Neuron (in vitro differentiated cells): ENCODE measurements around the gene LTBP3.
A peak's percentile ranks its signal among the peaks of the same experiment; 100 is the strongest.
"Not testable (repeated sequence)": the region's sequence is repeated elsewhere in the genome, so short reads cannot be mapped to it uniquely, and the experiment has no call there.

Source experiments
- H2AFZ ChIP-seq: one replicate; pipeline ENCODE4 v1.6.1; 2013; ENCODE audit warnings: low read depth, mild to moderate bottlenecking, inconsistent platforms, low read length, moderate library complexity
- H3K27me3 ChIP-seq: one replicate; pipeline ENCODE4 v1.6.1; 2013; ENCODE audit warnings: low read length; ENCODE audit not compliant: insufficient read depth
- H3K36me3 ChIP-seq: one replicate; pipeline ENCODE4 v1.6.1; 2013; ENCODE audit warnings: low read length; ENCODE audit not compliant: insufficient read depth
- H3K4me1 ChIP-seq: one replicate; pipeline ENCODE4 v1.6.1; 2013; ENCODE audit warnings: low read length; ENCODE audit not compliant: insufficient read depth
- H3K4me3 ChIP-seq: 2 replicates; pipeline ENCODE4 v1.5.1; 2013; ENCODE audit warnings: mild to moderate bottlenecking, low read length, moderate library complexity
- H3K9me3 ChIP-seq: one replicate; pipeline ENCODE4 v1.6.1; 2013; ENCODE audit warnings: low read length

LTBP3 gene

DNA sequence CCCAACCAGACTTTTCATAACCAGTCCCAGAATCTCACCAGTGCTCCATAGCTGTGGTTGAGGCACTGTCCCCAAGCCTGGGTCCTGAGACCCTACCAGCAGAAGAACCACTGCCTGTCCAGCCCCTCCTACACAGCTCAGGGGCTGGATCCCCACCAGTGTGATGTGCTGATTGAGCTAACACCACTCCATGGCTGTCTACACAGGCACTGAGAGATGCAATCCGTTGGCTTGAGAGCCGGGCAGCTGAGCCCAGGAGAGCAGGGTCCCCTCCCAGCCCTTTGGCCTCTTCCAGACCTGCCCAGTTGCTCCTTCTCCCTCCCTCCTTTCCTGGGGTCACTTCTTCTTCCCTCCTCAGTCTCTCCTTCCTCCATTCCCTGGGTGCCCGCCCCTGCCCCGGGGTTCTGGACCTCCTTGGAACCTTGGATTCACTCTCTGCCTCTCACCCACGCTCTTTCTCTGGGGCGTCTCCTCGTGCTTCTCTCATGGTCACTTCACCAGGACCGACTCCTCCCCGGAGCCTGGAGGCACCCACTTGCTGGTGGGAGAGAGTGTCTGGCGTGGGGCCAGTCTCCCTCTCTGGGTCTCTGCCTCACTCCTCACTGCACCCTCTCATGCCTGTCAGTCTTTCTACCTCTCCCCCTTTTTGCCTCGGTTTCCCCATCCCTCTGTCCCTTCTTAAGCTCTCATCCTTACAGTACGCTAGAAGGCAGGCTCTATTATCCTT is 34.0 kb downstream of the LTBP3 start:
- Histone ChIP-seq H3K27me3 (no peaks in the 10 kb centered on the region), H2AFZ (no peak overlapping the region), H3K9me3 (no peaks in the 10 kb centered on the region), H3K4me3 (peak overlapping the region; percentile 47), H3K36me3 (peaks cover 12% of the 10 kb centered on the region), H3K4me1 (peaks cover 25% of the 10 kb centered on the region)

- peaks cover 12% of the 10 kb centered on the region for H3K36me3 ChIP-seq
- H2AFZ ChIP-seq, H3K27me3 ChIP-seq, H3K9me3 ChIP-seq, H3K4me3 ChIP-seq: not testable (repeated sequence)
- peaks cover 22% of the 10 kb centered on the region for H3K4me1 ChIP-seq
Observed at GRCh38 chr11:65523631-65523968, 34.6 kb downstream of the LTBP3 start.

GRCh38 chr11:65522718-65523630 is 35.2 kb downstream of the LTBP3 start:
- H3K27me3 ChIP-seq, H2AFZ ChIP-seq, H3K4me3 ChIP-seq, H3K9me3 ChIP-seq: not testable (repeated sequence)
- Histone ChIP-seq H3K36me3 (peaks cover 12% of the 10 kb centered on the region), H3K4me1 (peaks cover 21% of the 10 kb centered on the region)

DNA sequence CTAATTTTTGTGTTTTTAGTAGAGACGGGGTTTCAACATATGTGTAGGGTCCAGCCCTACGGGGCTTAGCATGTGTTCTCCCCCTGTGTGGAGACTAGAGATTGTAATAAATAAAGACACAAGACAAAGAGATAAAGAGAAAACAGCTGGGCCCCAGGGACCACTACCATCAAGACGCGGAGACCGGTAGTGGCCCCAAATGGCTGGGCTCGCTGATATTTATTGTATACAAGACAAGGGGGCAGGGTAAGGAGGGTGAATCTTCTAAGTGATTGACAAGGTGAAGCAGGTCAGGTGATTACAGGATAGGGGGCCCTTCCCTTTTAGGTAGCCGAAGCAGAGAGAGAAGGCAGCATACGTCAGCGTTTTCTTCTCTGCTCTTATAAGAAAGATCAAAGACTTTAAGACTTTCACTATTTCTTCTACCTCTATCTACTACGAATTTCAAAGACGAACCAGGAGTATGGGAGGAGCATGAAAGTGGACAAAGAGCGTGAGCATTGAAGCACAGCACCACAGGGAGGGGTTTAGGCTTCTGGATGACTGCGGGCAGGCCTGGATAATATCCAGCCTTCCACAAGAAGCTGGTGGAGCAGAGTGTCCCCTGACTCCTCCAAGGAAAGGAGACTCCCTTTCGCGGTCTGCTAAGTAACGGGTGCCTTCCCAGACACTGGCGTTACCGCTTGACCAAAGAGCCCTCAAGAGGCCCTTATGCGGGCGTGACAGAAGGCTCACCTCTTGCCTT is 36.2 kb downstream of the LTBP3 start:
- not testable (repeated sequence) for H3K9me3 ChIP-seq, H3K4me3 ChIP-seq
- H3K4me1 ChIP-seq: peaks cover 21% of the 10 kb centered on the region

GRCh38 chr11:65518941-65519549 is 39.1 kb downstream of the LTBP3 start:
- not testable (repeated sequence) for H2AFZ ChIP-seq, H3K9me3 ChIP-seq, H3K36me3 ChIP-seq, H3K27me3 ChIP-seq, H3K4me1 ChIP-seq, H3K4me3 ChIP-seq

More for the DNA sequence above, 36.2 kb downstream of the LTBP3 start:
- not testable (repeated sequence) for H3K36me3 ChIP-seq, H2AFZ ChIP-seq, H3K27me3 ChIP-seq

- no peaks in the 10 kb centered on the region for H3K4me1 ChIP-seq
Observed at GRCh38 chr11:65516135-65516968, 41.8 kb downstream of the LTBP3 start.

GRCh38 chr11:65512311-65512710 is 45.8 kb downstream of the LTBP3 start:
- not testable (repeated sequence) for H2AFZ ChIP-seq, H3K27me3 ChIP-seq, H3K4me3 ChIP-seq, H3K36me3 ChIP-seq, H3K4me1 ChIP-seq, H3K9me3 ChIP-seq

More at GRCh38 chr11:65516135-65516968, 41.8 kb downstream of the LTBP3 start:
- Histone ChIP-seq H3K36me3 (no peaks in the 10 kb centered on the region), H2AFZ (no peak overlapping the region), H3K4me3 (no peak overlapping the region), H3K27me3 (peaks cover 3% of the 10 kb centered on the region), H3K9me3 (no peaks in the 10 kb centered on the region)

GRCh38 chr11:65506772-65507505 is 51.2 kb downstream of the LTBP3 start:
- Histone ChIP-seq H3K9me3 (no peaks in the 10 kb centered on the region), H3K4me1 (peaks cover 10% of the 10 kb centered on the region), H3K36me3 (peaks cover 56% of the 10 kb centered on the region), H3K27me3 (no peaks in the 10 kb centered on the region), H2AFZ (no peak overlapping the region), H3K4me3 (peak overlapping the region; percentile 80)

GRCh38 chr11:65506290-65506771 is 51.8 kb downstream of the LTBP3 start:
- Histone ChIP-seq H2AFZ (no peak overlapping the region), H3K36me3 (peaks cover 62% of the 10 kb centered on the region), H3K4me3 (peak overlapping the region; percentile 80), H3K27me3 (no peaks in the 10 kb centered on the region), H3K4me1 (peaks cover 10% of the 10 kb centered on the region), H3K9me3 (no peaks in the 10 kb centered on the region)

DNA sequence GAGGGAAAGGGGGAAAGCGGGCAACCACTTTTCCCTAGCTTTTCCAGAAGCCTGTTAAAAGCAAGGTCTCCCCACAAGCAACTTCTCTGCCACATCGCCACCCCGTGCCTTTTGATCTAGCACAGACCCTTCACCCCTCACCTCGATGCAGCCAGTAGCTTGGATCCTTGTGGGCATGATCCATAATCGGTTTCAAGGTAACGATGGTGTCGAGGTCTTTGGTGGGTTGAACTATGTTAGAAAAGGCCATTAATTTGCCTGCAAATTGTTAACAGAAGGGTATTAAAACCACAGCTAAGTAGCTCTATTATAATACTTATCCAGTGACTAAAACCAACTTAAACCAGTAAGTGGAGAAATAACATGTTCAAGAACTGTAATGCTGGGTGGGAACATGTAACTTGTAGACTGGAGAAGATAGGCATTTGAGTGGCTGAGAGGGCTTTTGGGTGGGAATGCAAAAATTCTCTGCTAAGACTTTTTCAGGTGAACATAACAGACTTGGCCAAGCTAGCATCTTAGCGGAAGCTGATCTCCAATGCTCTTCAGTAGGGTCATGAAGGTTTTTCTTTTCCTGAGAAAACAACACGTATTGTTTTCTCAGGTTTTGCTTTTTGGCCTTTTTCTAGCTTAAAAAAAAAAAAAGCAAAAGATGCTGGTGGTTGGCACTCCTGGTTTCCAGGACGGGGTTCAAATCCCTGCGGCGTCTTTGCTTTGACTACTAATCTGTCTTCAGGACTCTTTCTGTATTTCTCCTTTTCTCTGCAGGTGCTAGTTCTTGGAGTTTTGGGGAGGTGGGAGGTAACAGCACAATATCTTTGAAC is 52.5 kb downstream of the LTBP3 start:
- Histone ChIP-seq H3K4me1 (peaks cover 10% of the 10 kb centered on the region), H3K27me3 (no peaks in the 10 kb centered on the region), H2AFZ (no peak overlapping the region), H3K4me3 (peak overlapping the region; percentile 80), H3K36me3 (peaks cover 65% of the 10 kb centered on the region), H3K9me3 (no peaks in the 10 kb centered on the region)
